KBM-7 (cell line): Measurements from ENCODE around the gene FSTL4.

ENCODE experiments used
- DNase-seq: peaks from one replicate; pipeline ENCODE4 v3.0.0-alpha.2; 2015
- in situ Hi-C: fragments of 300-500 bp; cut with MboI; formaldehyde crosslinking; loops from 2 replicates; pipeline ENCODE4 v1.14.3; 2020; ENCODE audit warnings: low sequenced_read_pairs, low pct_unique_long_range_greater_than_20kb, mixed read lengths

FSTL4 gene

DNA sequence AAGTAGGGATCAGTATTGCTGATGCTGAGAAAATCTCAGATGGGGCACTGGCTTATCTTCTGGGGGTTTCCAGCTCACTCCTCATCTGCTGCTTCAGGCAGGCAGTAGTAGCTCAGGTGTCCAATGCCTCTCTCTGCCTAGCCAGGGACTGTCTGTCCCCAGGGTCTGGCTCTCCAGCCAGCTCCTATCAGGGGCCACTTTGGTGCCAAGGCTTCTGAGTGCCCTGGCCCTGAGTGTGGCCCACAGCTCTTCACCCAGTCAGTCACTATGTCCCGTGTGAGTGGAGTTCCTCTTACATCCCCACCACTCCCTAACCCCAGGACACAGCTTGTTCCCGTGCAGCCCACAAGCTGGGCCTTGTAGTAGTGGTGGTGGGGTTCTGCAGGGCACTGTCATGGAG, 309.0 kb downstream of the FSTL4 start:
- no peak for DNase-seq
- in situ Hi-C loops = no loop called here

DNA sequence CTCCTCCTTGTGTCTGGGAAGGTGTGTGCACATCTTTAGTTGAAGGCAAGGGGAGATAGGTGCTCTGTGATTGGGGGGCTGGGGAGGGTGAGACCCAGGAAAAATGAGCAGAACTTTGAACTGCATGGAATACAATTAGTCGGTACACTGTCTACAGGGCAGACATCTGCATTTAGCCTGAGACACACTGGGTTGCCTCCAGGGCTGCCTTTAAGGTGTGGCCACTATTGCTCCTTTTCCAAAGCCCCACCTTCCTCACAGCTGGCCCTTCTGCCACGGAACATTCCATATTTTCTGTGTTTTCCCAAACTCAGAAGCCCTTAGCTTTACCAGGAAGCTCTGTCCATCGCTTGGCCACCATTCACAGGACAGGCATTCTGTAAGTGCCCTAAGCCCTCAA, 312.6 kb downstream of the FSTL4 start:
- no peak for DNase-seq
- in situ Hi-C loops = loop anchor here (25.0 kb wide), 1 partner anchor 187 kb away; no protein-coding TSS in a partner anchor

DNA sequence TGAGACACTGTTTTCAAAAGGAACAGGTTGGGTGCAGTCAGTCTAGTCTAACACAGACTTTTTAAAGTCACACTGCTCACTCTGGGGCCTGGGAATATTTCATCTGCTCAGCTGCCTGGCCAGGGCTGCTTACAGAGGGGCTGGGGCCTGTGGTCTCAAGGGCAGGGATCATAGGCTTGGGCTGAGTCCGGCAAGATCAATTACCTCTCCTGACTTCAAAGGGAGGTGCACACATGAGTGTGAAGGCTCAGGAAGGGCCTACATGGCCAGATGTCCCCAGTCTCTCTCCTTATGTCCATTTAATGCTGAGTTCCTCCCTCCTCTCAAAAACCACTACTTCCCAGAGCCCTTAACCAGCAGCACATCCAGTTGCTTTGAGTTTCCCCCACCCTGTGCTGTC, 313.3 kb downstream of the FSTL4 start:
- in situ Hi-C loops = loop anchor here (25.0 kb wide), 1 partner anchor 187 kb away; no protein-coding TSS in a partner anchor
- DNase-seq = no peak

DNA sequence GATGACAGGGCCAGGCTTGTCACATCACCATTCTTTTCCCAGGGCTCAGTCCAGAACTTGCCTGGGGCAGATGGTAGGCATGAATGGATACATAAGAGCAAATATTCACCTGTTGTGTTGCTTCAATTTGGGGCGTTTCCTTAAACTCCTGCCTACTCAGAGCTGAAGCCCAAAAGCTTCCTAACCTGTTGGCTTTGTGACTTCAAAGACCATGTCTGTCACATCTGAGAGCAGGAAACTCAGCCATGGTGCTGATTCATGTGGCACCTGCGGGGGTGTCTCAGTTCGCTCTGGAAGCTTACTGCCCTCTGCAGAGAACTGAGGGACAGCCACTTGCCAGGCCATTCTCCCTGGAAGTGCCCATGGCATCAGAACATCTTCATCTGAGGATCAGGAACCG, 313.9 kb downstream of the FSTL4 start:
- in situ Hi-C loops = loop anchor here (25.0 kb wide), 1 partner anchor 186 kb away; no protein-coding TSS in a partner anchor
- no peak for DNase-seq

DNA sequence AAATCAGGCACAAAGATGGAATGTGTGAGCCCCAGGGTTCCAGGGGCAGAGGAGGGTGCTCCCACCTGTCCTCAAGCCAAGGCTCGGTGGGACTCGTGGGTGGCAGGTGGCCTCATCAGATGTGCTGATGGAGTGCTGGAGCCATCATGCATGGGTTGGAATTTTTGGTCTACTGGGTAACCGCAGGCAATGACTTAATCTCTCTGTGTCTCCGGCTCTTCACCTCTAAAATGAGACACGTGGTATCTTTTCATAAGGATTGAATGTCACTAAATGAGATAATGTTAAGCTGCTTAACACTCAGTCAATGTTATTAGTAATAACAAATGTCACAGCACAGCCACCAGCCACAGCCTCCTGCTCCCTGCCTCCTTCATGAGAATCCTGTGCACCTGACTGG, 315.0 kb downstream of the FSTL4 start:
- no peak for DNase-seq
- in situ Hi-C loops = loop anchor here (25.0 kb wide), 1 partner anchor 185 kb away; no protein-coding TSS in a partner anchor

DNA sequence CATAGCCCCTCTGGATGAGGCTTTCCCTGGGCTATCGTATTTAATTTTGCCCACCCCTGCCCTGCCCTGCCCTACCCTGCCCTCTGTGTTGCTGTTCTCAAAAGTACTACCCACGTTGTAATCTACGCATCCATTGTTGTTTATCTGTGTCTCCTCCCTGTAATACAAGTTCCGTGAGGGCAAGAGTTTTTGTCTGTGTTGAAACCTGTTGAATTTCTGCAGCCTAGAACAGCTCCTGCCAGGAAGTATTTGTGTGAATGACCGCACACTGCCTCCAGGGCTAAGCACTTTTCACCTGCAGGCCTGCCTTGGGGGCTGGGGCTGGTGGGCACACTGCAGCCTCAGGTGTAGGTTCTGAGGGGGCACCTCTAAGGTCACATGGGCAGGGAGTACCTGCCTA, 315.7 kb downstream of the FSTL4 start:
- no peak for DNase-seq
- in situ Hi-C loops = loop anchor here (25.0 kb wide), 1 partner anchor 184 kb away; no protein-coding TSS in a partner anchor

DNA sequence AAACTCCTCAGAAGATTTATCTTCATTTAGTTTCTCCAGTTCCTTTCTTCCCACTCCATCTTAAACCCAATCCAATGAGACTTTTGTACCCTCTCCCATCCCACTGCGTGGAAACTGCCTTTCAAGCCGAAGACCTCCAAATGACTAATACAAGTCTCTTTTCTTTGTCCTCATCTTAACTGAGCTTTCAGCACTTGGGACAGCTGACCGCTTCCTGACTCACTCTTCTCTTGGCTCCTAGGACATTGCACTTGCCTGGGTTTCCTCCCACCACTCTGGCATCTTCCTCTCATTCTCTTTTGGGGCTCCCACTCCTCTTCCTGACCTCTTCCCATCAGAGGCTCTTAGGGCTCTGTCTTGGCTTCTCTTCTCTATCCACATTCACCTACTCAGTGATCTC, 316.8 kb downstream of the FSTL4 start:
- no peak for DNase-seq
- in situ Hi-C loops = loop anchor here (25.0 kb wide), 1 partner anchor 183 kb away; no protein-coding TSS in a partner anchor

DNA sequence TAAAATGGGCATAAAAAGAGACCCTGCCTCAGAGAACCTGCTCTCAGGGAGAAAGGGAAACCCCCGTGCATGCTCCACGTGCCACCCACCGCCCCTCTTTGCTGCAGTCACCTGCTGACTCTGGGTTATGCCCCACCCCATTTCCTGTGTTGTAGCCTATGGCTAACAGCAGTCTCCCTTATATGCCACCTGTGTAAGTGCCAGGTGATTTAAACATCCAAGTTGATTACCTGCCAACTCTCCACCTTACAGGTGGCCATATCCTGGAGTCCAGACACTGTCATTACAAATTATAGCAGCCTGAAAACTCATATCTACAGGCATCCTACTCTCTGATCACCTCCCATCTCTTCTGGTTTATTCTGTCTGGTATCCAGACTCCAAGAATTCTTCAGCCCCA, 318.0 kb downstream of the FSTL4 start:
- no peak for DNase-seq
- in situ Hi-C loops = loop anchor here (25.0 kb wide), 1 partner anchor 182 kb away; no protein-coding TSS in a partner anchor

DNA sequence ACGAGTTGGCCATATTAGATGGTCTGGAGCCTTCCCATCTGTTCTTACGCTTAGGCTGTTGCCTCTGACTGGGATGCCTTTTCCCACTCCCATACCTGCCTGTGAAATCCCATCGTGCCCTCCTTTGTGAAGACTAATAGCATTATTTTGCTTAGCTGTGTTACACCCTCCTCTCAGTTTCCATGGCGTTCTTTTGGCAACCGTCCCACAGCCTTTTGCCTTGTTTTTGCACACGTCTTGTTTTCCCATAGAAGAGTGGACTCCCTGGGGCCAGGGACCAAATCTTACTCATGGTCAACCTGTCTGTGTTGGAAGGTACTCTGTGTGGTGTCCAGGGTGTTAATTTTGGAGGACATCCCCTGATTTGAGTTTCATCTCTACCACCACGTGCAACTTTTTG, 318.4 kb downstream of the FSTL4 start:
- DNase-seq = no peak
- in situ Hi-C loops = loop anchor here (25.0 kb wide), 1 partner anchor 182 kb away; no protein-coding TSS in a partner anchor

DNA sequence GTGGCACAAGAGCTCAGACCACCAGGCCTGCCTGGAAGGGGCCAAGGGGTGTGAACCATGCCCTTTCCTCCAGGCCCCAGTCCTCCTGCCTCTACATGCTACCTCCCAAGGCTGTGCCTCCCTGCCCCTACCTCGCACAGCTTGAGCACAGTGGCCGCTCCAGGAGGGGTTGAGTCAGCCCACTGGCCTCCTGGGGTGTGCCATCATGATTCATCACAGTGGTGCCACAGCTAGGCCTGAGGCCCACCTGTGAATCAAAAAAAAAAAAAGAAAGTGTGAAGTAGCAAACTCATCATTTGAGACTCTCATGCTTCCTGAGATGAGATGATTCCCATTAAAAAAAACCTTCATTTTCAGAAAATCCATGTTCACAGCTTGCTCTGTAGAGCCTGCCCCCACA, 320.0 kb downstream of the FSTL4 start:
- in situ Hi-C loops = loop anchor here (25.0 kb wide), 1 partner anchor 180 kb away; no protein-coding TSS in a partner anchor
- no peak for DNase-seq

DNA sequence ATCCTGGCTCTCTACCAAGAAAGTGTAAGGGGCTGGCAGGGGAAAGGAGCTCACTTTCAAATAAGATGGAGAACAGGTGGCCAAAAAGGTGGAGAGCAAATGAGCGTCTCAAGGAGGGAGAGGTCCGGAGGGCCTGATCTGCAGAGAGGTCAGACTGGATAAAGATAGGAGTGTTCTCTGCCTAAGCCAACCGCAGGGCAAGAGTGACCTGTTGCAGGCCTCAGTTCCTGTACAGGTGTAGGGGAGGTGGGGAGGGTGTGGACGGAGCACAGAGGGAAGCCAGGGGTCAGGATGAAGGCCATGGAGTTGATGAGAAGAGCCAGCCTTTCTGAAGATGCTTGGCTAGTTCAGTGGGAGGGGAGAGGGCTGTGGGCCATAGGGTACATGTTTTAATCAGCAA, 320.8 kb downstream of the FSTL4 start:
- in situ Hi-C loops = loop anchor here (25.0 kb wide), 1 partner anchor 179 kb away; no protein-coding TSS in a partner anchor
- DNase-seq = no peak

DNA sequence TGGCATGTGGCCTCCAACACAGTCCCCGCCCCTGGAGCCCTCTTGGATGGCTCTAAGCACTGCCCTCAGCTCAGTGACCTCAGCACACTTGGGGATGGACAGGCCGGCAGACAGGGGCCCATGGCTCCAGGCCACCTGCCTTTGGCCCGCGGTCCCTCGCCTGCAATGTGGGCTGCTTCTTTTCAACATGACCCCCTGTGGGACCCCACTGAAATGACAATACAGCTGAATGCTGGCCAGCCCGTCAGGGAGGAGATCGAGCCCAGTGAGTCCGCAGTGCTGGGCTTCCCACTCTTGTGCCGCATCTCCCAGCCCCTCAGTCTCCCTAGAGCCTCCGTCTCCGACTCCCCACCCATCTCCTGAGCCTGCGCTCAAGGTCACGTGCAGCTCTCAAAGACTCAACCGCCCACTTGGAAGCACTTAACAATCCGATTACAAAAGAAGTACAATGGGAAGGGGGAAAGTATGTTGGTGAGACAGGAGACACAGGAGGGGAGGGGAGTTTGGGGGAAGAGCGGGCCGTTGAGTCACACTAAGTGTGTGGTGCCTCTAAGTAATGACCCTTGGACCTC, 321.6 kb downstream of the FSTL4 start:
- in situ Hi-C loops = loop anchor here (25.0 kb wide), 1 partner anchor 178 kb away; no protein-coding TSS in a partner anchor

DNA sequence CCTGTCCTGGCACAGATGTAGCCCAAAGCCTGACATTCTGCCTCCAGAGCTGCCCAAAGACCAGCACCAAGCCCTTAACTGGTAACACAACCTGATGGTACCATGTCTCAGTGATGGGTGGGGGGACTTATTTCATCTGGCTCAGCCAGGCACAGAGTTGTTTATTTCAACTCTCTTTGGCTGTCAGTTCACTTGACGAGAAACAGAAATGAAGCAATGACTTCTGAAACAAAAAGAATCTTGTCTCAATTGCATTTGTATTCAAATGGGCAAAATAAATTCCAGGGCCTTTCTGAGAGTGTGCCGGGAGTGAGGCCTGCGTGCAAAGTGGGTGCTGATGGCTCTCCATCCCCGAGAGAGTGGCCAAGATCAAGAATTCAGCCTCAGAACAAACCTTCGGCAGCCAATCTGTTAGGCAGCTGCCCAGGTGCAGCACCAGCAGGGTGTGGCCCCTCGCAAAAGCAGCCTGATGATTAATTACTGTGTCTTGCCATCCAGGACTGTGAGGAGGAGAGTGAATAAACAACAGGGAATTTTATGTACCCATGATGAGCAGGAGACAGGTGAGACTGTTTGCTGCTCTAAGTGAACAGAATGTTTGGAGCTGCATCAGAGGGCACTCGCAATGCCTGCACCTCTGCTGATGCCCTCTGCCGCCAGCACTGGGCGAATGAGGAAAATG, 322.5 kb downstream of the FSTL4 start:
- DNase-seq = no peak
- in situ Hi-C loops = loop anchor here (25.0 kb wide), 1 partner anchor 178 kb away; no protein-coding TSS in a partner anchor

More for the DNA sequence above, 321.6 kb downstream of the FSTL4 start:
- DNase-seq = no peak

DNA sequence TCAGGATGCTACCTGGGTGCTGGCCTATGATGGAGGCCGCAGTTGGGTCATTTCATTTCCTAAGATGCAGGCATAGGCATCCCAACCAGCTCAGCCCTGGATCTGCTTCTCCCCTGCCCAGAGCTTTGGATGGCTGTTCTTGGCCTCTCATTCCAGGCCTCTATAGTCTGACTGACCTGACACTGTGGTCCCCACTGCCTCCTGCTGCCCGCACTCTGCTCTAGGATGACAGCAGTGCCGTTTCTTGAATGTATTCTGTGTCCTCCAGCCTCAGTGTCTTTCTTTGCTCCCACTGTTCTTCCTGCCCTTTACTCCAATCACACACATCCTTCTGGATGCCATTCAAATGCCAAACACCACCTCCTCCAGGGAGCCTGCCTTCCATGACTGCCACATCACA, 324.8 kb downstream of the FSTL4 start:
- DNase-seq = peak; percentile 38

DNA sequence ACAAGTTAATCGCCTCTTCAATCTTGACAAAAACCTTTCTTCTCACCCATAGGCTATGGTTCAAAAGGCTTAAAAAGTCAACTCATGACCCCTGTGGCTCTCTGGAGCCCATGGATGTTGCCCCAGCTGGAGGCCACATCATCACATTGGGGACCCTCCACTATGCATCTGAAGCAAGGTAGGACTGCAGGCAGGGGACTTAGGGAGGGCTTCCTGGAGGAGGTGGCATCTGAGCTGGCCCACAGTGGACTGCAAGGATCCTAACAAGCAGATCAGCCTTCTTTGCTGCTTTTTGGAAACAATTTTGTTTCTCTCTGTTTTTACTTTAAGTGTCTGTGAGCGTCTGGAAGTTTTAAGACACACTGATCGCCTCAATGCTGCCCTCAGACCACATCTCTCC, 325.9 kb downstream of the FSTL4 start:
- in situ Hi-C loops = loop anchor here (25.0 kb wide), 1 partner anchor 174 kb away; no protein-coding TSS in a partner anchor

More for the DNA sequence above, 324.8 kb downstream of the FSTL4 start:
- in situ Hi-C loops = loop anchor here (25.0 kb wide), 1 partner anchor 175 kb away; no protein-coding TSS in a partner anchor

DNA sequence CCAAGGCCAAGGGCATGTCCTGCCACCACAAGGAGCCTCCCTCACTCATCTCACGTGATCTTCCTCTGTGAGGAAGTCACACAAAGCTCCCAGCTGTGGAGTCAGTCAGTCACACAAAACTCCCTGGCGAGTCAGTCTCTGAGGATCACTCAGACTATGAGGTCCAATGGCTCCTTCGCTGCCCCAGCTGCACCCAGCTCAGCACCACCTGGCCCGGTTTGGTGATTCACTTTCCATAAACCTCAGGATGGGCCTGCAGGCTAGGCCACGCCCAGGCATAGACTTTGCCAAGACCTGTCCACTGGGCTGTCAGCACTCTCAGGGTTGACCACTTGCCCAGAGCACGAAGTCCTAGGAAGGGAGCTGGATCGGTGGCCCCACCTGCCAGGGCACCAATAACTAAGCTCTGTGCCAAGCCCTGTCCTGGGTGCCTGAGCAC, 326.7 kb downstream of the FSTL4 start:
- in situ Hi-C loops = loop anchor here (25.0 kb wide), 1 partner anchor 173 kb away; no protein-coding TSS in a partner anchor
- no peak for DNase-seq

More for the DNA sequence above, 325.9 kb downstream of the FSTL4 start:
- DNase-seq = no peak

DNA sequence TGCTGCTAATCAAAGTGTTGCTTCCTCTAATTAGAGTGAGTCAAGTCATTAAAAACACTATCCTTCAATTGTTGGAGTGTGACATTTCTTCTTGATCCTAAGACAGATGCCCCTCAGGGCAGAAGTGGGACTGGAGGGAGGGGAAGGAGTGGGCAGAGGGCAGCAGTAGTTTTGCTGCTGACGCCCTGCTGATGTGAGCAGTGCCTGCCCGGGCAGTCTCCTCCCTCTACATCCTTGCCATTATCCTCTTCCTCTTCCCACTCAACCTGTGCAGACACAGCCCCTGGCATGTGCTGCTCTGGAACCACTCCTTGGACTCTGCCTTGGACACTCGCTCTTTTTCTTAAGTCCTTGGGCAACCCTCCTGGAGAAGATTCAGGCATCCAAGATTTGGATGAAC, 328.0 kb downstream of the FSTL4 start:
- no peak for DNase-seq
- in situ Hi-C loops = loop anchor here (25.0 kb wide), 1 partner anchor 172 kb away; no protein-coding TSS in a partner anchor

DNA sequence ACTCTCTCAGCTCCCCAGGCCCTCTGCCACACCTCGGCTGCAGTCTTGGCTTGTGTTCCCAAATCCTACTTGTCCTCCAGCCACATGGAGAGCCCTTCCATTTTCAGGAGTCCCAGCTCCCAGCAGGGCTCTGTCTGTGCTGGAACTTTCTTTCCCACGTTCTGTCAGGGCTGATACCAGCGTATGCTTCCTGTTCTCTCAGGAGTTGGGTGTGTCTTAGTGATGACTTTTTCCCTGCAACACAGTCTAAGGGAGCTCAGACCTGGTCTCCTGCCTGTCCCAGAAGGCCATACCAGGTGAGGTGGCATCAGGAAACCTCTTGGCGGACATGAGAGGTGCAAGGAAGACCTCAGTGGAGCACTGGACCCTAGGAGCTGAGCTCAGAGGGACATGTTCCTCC, 334.0 kb downstream of the FSTL4 start:
- in situ Hi-C loops = loop anchor here (25.0 kb wide), 1 partner anchor 166 kb away; no protein-coding TSS in a partner anchor
- no peak for DNase-seq

DNA sequence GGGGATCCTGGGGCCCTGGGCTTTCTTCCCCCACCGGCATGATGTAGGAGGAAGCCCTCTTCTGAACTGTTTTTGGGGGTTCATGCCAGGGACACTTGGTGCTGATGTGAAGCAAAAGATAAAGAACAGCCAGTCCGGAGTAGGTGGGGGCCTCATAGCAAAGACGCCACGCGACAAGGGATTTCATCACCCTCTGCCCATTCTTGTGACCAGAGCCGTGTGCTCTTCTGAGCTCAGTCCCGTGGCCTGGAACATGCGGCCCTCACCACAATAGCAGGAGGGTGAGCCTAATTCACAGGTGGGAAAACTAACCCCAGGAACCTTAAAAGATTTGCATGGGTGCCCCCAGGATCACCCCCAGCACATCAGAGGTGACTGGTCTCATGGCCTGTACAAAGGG, 334.6 kb downstream of the FSTL4 start:
- DNase-seq = no peak
- in situ Hi-C loops = loop anchor here (25.0 kb wide), 1 partner anchor 165 kb away; no protein-coding TSS in a partner anchor

DNA sequence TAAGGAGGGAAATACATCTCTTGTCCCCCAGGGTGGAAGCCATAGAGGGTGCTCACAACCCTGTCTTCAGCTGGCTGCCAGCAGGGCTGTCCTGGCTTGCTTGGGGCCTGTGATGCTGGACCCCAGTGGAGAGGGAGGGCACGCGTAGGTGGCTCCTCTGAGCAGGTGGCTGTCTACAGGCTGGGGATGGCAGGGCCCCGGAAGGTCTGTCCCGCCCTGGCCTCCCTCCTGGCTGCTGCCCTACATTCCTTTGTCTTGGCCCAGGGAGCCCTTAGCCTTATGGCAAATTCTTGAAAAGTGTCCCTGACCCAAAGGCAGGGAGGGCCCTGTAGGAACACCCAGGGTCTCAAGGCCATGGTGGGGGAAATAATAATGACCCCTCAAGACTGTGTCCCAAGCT, 336.2 kb downstream of the FSTL4 start:
- in situ Hi-C loops = loop anchor here (25.0 kb wide), 1 partner anchor 164 kb away; no protein-coding TSS in a partner anchor
- DNase-seq = no peak
